Measurements from ENCODE around the gene TNFAIP3.

- TF ChIP-seq CTCF (IDR thresholded peaks at IDR 0.05), result no peak
- no peak for TF ChIP-seq POLR2A (IDR thresholded peaks at IDR 0.05; ENCODE audit: low read depth)
- no peak for TF ChIP-seq EP300 (IDR thresholded peaks at IDR 0.05)
Measured at GRCh38 chr6:137927777-137928218, 60.7 kb downstream of the TNFAIP3 start.

All from esophagus muscularis mucosa (tissue), 4 donors.